ENCODE results near the gene SLC35F4.

DNA sequence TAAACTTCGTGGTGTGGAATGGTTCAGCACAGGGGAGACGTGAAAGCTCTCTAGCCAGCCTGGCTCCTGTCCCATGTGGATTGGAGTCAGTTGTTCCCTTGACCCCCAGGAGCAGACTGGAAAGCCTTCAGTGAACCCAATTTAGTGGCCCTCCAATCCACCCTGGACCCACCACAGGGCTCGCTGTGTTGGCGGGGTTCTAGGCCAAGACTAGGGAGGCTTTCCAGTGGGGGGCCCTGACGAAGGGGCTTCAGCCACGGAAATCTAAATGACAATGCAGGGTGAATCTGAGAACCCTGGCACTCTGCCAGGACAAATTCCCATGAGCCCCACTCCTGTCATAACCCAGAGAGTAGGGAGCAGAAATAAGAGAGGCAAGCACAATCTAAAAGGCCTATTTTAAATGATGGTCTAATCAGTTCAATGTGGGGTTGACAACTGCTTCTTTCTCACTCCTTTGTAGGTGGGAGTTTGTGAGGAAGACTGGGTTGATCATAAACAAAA lies 110.8 kb downstream of the SLC35F4 start:
- TF ChIP-seq POLR2A (IDR thresholded peaks at IDR 0.05) (no peak), CTCF (IDR thresholded peaks at IDR 0.05 in 8 of 11, conservative IDR thresholded peaks at IDR 0.05 in 3 of 11) (no peak)
